Mucosa of rectum (tissue), 2 donors: Measurements from ENCODE around the gene PIERCE2.
A peak's percentile ranks its signal among the peaks of the same experiment; 100 is the strongest.

Experiments used
- H3K27ac ChIP-seq, 2 donors: one replicate each; pipeline ENCODE4 v1.7.0; 2013; ENCODE audit warnings: inconsistent platforms in 2 of 2, low read depth in 2 of 2, low read length in 2 of 2
- H3K27me3 ChIP-seq, 2 donors: one replicate each; pipeline ENCODE4 v1.7.0; 2013; ENCODE audit warnings: low read length in 2 of 2; ENCODE audit not compliant: control insufficient read depth in 2 of 2, insufficient read depth in 2 of 2
- H3K36me3 ChIP-seq, 2 donors: one replicate each; pipeline ENCODE4 v1.7.0; 2013; ENCODE audit warnings: low read length in 2 of 2; ENCODE audit not compliant: control insufficient read depth in 2 of 2, insufficient read depth in 2 of 2
- H3K4me1 ChIP-seq, 2 donors: one replicate each; pipeline ENCODE4 v1.7.0; 2013; ENCODE audit warnings: low read length in 2 of 2, mild to moderate bottlenecking in 1 of 2; ENCODE audit not compliant: control insufficient read depth in 2 of 2, insufficient read depth in 2 of 2
- H3K4me3 ChIP-seq, 2 donors: one replicate each; pipeline ENCODE4 v1.7.0; 2013; ENCODE audit warnings: low read length in 2 of 2
- H3K9ac ChIP-seq, 2 donors: one replicate each; pipeline ENCODE4 v1.7.0; 2013; ENCODE audit warnings: low read length in 2 of 2, low read depth in 1 of 2, mild to moderate bottlenecking in 1 of 2
- H3K9me3 ChIP-seq, 2 donors: one replicate each; pipeline ENCODE4 v1.7.0; 2013; ENCODE audit warnings: low read length in 2 of 2; ENCODE audit not compliant: control insufficient read depth in 2 of 2
- donor health status: healthy.
- donor health status: Normal muscosa, but diverticular disease.

The PIERCE2 gene, protein sequence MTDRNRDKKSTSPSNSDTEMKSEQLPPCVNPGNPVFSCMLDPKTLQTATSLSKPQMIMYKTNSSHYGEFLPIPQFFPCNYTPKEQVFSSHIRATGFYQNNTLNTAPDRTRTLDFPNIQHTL

DNA sequence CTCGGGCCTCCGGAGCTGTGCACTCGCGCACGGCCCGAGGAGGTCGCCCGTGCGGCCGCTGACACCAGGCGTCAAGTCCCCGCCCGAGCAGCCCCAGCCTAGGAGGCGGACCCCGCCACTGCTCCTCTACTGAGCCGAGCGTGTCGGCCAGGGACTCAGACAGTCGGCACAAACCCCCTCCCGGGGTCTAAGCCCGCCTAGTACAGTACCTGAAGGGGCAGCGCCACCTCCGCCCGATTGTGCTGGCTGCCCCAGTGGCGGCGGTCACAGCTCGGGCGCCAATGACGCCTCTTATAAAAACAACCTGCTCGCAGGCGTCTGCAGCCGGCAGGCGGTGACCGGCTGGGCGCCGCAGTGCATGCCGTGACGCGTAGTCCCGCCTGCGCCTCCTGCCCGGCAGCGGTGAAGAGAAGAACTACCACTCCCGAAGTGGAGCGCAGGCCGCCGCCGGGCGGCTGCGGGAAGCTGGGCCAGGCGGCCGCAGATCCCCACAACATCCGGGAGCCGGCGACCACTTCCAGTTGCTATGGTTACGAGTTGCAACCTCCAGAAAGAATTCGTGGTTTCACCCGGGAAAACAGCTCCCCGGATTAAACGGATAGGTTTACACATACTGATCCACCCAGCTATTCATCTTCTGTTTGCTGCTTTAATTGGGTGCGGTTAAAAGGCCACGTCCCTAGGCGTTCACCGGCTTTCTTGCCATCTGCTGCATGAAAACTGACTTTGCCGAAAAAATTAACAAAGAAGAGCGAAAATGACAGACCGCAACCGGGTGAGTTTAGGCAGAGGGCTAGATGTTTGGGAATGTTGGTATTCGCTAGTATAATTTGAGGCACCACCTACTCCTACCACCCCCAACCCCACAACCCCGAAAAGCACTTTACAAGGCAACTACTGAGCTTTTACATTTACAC, at the start of gene PIERCE2, which contains the start of gene CCPG1:
Gene PIERCE2, plus strand, starts transcription at position 484 of the 917 bp plus-strand sequence. Its CDS starts 274 bp downstream, at position 758.
Gene CCPG1, minus strand, starts transcription at position 348 of the 917 bp plus-strand sequence. CDS start 18,935 bp downstream, outside the sequence.
- Histone ChIP-seq H3K27ac (peak within 1 kb of the TSS; percentile 94 to 97), H3K36me3 (no peaks in the 10 kb centered on the region), H3K9ac (peak within 1 kb of the TSS; percentile 82 to 93), H3K27me3 (no peaks in the 10 kb centered on the region), H3K9me3 (no peaks in the 10 kb centered on the region), H3K4me1 (peaks cover 11 to 16% of the 10 kb centered on the region in 2 donors), H3K4me3 (peak within 1 kb of the TSS; percentile 92 to 94)

- H3K27me3 ChIP-seq, result no peaks in the 10 kb centered on the region
- no peak overlapping the region for H3K27ac ChIP-seq
- peaks cover 12 to 16% of the 10 kb centered on the region in 2 donors for H3K36me3 ChIP-seq
These were observed 48.0 kb upstream of the PIERCE2 start for GRCh38 chr15:55360256-55360655.

GRCh38 chr15:55361048-55361447, 47.2 kb upstream of the PIERCE2 start:
- H3K27me3 ChIP-seq, result no peaks in the 10 kb centered on the region
- H3K9ac ChIP-seq, result no peak overlapping the region
- H3K9me3 ChIP-seq, result no peaks in the 10 kb centered on the region
- H3K36me3 ChIP-seq, result peaks cover 7 to 16% of the 10 kb centered on the region in 2 donors
- no peak overlapping the region for H3K27ac ChIP-seq
- no peaks in the 10 kb centered on the region for H3K4me1 ChIP-seq
- H3K4me3 ChIP-seq, result no peak overlapping the region

More at GRCh38 chr15:55360256-55360655, 48.0 kb upstream of the PIERCE2 start:
- H3K9me3 ChIP-seq, result no peaks in the 10 kb centered on the region
- no peak overlapping the region for H3K9ac ChIP-seq
- H3K4me1 ChIP-seq, result no peaks in the 10 kb centered on the region
- H3K4me3 ChIP-seq, result no peak overlapping the region

DNA sequence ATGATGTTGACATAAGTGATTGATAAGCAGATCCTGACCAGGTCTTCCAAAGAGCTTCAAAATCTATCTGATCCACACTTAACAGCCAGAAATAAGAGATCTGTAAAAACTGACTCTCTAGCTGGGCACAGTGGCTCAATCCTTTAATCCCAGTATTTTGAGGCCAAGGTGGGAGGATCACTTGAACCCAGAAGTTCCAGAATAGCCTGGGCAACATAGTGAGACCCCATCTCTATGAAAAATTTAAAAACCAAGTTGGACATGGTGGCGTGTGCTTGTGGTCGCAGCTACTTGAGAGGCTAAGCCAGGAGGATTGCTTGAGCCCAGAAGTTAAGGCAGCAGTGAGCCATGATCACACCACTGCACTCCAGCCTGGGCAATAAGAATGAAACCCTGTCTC, 45.7 kb upstream of the PIERCE2 start:
- Histone ChIP-seq H3K9me3 (no peaks in the 10 kb centered on the region), H3K27me3 (no peaks in the 10 kb centered on the region), H3K27ac (no peak overlapping the region), H3K9ac (no peak overlapping the region), H3K4me1 (no peaks in the 10 kb centered on the region), H3K36me3 (peaks cover 7% of the 10 kb centered on the region in 2 donors), H3K4me3 (no peak overlapping the region)

GRCh38 chr15:55366981-55367380, 41.3 kb upstream of the PIERCE2 start:
- no peaks in the 10 kb centered on the region for H3K9me3 ChIP-seq
- H3K27ac ChIP-seq, result no peak overlapping the region
- H3K36me3 ChIP-seq, result peaks cover 4 to 7% of the 10 kb centered on the region in 2 donors
- no peak overlapping the region for H3K9ac ChIP-seq
- H3K4me3 ChIP-seq, result no peak overlapping the region
- H3K27me3 ChIP-seq, result no peaks in the 10 kb centered on the region
- no peaks in the 10 kb centered on the region for H3K4me1 ChIP-seq

DNA sequence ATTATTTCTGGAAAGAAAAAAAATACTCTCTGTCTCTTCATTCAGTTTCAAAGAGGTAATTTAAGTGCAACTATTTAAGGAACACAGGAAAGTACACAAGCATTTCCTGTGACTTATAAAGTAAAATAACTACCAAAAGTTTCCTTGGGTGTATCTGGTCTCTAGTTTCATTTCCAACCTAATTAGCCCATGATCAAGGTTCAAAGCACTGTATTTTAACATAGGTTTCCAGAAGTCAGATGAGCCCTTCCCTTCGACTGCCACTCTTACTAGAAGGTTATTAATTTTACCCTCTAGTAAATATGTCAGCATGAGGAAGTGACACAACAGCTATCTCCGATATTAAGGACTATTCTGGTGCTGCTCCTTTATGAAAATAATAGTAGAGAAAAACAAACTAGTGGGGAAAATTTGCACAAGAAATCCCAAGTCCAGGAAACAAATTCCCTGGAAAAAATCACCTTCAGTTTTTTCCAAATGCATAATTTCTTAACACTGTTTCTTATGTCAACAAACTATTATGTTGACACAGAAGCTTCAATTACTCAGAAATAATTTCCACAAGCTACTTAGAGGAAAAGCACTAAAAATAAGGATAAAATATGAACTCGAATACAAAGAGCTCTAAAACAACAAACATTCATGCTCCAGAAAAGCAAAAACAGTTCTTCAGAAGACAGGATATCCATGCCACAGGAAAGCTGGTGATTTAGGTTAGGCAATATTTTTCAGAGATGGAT, 35.4 kb upstream of the PIERCE2 start:
- Histone ChIP-seq H3K27me3 (no peaks in the 10 kb centered on the region), H3K4me3 (no peak overlapping the region), H3K27ac (peak overlapping the region in 1 of 2 donors; percentile 15), H3K9ac (no peak overlapping the region), H3K36me3 (peaks cover 17 to 25% of the 10 kb centered on the region in 2 donors), H3K4me1 (no peaks in the 10 kb centered on the region), H3K9me3 (no peaks in the 10 kb centered on the region)

- no peak overlapping the region for H3K27ac ChIP-seq
- H3K27me3 ChIP-seq, result no peaks in the 10 kb centered on the region
- no peak overlapping the region for H3K4me3 ChIP-seq
- H3K4me1 ChIP-seq, result no peaks in the 10 kb centered on the region
- H3K36me3 ChIP-seq, result peaks cover 18 to 33% of the 10 kb centered on the region in 2 donors
- H3K9me3 ChIP-seq, result no peaks in the 10 kb centered on the region
- no peak overlapping the region for H3K9ac ChIP-seq
These were observed 29.2 kb upstream of the PIERCE2 start for GRCh38 chr15:55379095-55379494.

- Histone ChIP-seq H3K4me1 (no peaks in the 10 kb centered on the region), H3K27ac (no peak overlapping the region), H3K9me3 (no peaks in the 10 kb centered on the region), H3K36me3 (peaks cover 9 to 33% of the 10 kb centered on the region in 2 donors), H3K4me3 (no peak overlapping the region), H3K9ac (no peak overlapping the region), H3K27me3 (no peaks in the 10 kb centered on the region)
These were observed 26.7 kb upstream of the PIERCE2 start for GRCh38 chr15:55381595-55381994.

DNA sequence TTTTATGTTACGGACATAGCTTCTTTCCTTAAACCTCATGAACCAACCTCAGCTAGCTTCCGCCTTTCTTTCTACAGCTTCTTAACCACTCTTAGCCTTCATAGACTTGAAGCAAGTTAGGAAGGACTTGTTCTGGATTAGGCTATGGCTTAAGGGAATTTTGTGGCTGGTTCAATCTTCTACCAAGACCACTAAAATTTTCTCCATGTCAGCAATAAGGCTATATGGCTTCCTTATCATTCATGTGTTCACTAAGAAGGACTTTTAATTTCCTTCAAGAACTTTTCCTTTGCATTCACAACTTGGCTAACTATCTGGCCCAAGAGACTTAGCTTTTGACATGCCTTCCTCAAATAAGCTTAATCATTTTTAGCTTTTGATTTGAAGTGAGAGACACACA, 24.6 kb upstream of the PIERCE2 start:
- peaks cover 9 to 31% of the 10 kb centered on the region in 2 donors for H3K36me3 ChIP-seq
- H3K27ac ChIP-seq, result no peak overlapping the region
- no peaks in the 10 kb centered on the region for H3K9me3 ChIP-seq
- no peak overlapping the region for H3K9ac ChIP-seq
- no peaks in the 10 kb centered on the region for H3K27me3 ChIP-seq
- H3K4me1 ChIP-seq, result no peaks in the 10 kb centered on the region
- H3K4me3 ChIP-seq, result no peak overlapping the region

- no peaks in the 10 kb centered on the region for H3K9me3 ChIP-seq
- H3K4me1 ChIP-seq, result no peaks in the 10 kb centered on the region
- H3K9ac ChIP-seq, result no peak overlapping the region
- no peak overlapping the region for H3K4me3 ChIP-seq
- H3K36me3 ChIP-seq, result peaks cover 9 to 26% of the 10 kb centered on the region in 2 donors
- no peak overlapping the region for H3K27ac ChIP-seq
- no peaks in the 10 kb centered on the region for H3K27me3 ChIP-seq
These were observed 21.3 kb upstream of the PIERCE2 start for GRCh38 chr15:55387027-55387426.
